Neuronal stem cell (in vitro differentiated cells): ENCODE measurements around the gene LYPLA2.
"Not testable (repeated sequence)": the region's sequence is repeated elsewhere in the genome, so short reads cannot be mapped to it uniquely, and the experiment has no call there.

ENCODE experiments used
- DNase-seq: peaks from one replicate; pipeline ENCODE4 v3.0.0-alpha.2; 2013; ENCODE audit warnings: low spot score
- H2AFZ ChIP-seq: one replicate; pipeline ENCODE4 v1.6.1; 2013; ENCODE audit warnings: mild to moderate bottlenecking, low read length, inconsistent platforms
- H2AK5ac ChIP-seq: 2 replicates; pipeline ENCODE4 v1.6.1; 2013; ENCODE audit warnings: low read depth, mild to moderate bottlenecking, inconsistent platforms, low read length, moderate library complexity, mixed read lengths
- H2BK120ac ChIP-seq: 2 replicates; pipeline ENCODE4 v1.6.1; 2013; ENCODE audit warnings: low read depth, mild to moderate bottlenecking, inconsistent platforms, low read length, moderate library complexity, mixed read lengths
- H2BK12ac ChIP-seq: one replicate; pipeline ENCODE4 v1.6.1; 2013; ENCODE audit warnings: low read length, inconsistent platforms
- H2BK15ac ChIP-seq: 2 replicates; pipeline ENCODE4 v1.6.1; 2013; ENCODE audit warnings: mild to moderate bottlenecking, low read length, inconsistent platforms, mixed read lengths
- H2BK5ac ChIP-seq: one replicate; pipeline ENCODE4 v1.6.1; 2013; ENCODE audit warnings: inconsistent platforms, mild to moderate bottlenecking, low read length, moderate library complexity
- H3K14ac ChIP-seq: one replicate; pipeline ENCODE4 v1.6.1; 2013; ENCODE audit warnings: low read length, inconsistent platforms
- H3K18ac ChIP-seq: 2 replicates; pipeline ENCODE4 v1.6.1; 2013; ENCODE audit warnings: low read length, inconsistent platforms
- H3K23ac ChIP-seq: 2 replicates; pipeline ENCODE4 v1.6.1; 2013; ENCODE audit warnings: low read depth, mild to moderate bottlenecking, mixed read lengths, low read length, inconsistent platforms; ENCODE audit not compliant: poor library complexity
- H3K27ac ChIP-seq: replicated peaks from 3 replicates; pipeline ENCODE4 v1.5.1; 2013; ENCODE audit warnings: low read length, inconsistent platforms
- H3K27me3 ChIP-seq, 3 experiments: 2 replicates each; pipeline ENCODE4 v1.6.1; 2013; ENCODE audit warnings: low read length in 3 of 3, mild to moderate bottlenecking in 2 of 3, inconsistent platforms in 1 of 3, low read depth in 1 of 3, mixed read lengths in 1 of 3, moderate library complexity in 1 of 3; ENCODE audit not compliant: control insufficient read depth in 3 of 3, insufficient read depth in 3 of 3
- H3K36me3 ChIP-seq, 2 donors: replicated peaks in 1 of 2; 2 replicates each; pipeline ENCODE4 v1.6.1; 2013; ENCODE audit warnings: low read length in 2 of 2; ENCODE audit not compliant: control insufficient read depth in 2 of 2, insufficient read depth in 2 of 2
- H3K4ac ChIP-seq: 2 replicates; pipeline ENCODE4 v1.6.1; 2013; ENCODE audit warnings: inconsistent platforms, mild to moderate bottlenecking, low read length, moderate library complexity
- H3K4me1 ChIP-seq, 2 donors: 1 replicate in 1 of 2; 2 replicates in 1 of 2; pipeline ENCODE4 v1.6.1; 2013; ENCODE audit warnings: low read length in 2 of 2, low read depth in 1 of 2; ENCODE audit not compliant: control insufficient read depth in 2 of 2, insufficient read depth in 1 of 2
- H3K4me2 ChIP-seq: one replicate; pipeline ENCODE4 v1.6.1; 2013; ENCODE audit warnings: mild to moderate bottlenecking, low read length, inconsistent platforms; ENCODE audit not compliant: insufficient read depth, poor library complexity, severe bottlenecking
- H3K4me3 ChIP-seq, 2 donors: 2 replicates each; pipeline ENCODE4 v1.5.1; 2013; ENCODE audit warnings: low read length in 2 of 2, mild to moderate bottlenecking in 2 of 2, inconsistent platforms in 1 of 2, moderate library complexity in 1 of 2
- H3K79me1 ChIP-seq: one replicate; pipeline ENCODE4 v1.6.1; 2013; ENCODE audit warnings: low read depth, mild to moderate bottlenecking, inconsistent platforms, low read length, moderate library complexity
- H3K9ac ChIP-seq: one replicate; pipeline ENCODE4 v1.6.1; 2013; ENCODE audit warnings: mild to moderate bottlenecking, low read depth, low read length, inconsistent platforms; ENCODE audit not compliant: poor library complexity
- H3K9me3 ChIP-seq, 2 donors: replicated peaks in 1 of 2; 2 replicates each; pipeline versions ENCODE3 to v1.6.1; 2013; ENCODE audit warnings: low read length in 2 of 2, mild to moderate bottlenecking in 2 of 2, inconsistent platforms in 1 of 2, low read depth in 1 of 2, mixed read lengths in 1 of 2, moderate library complexity in 1 of 2; ENCODE audit not compliant: control insufficient read depth in 2 of 2, insufficient read depth in 1 of 2
- H4K8ac ChIP-seq: one replicate; pipeline ENCODE4 v1.6.1; 2013; ENCODE audit warnings: low read depth, mild to moderate bottlenecking, inconsistent platforms, low read length, moderate library complexity
- H4K91ac ChIP-seq: one replicate; pipeline ENCODE4 v1.6.1; 2013; ENCODE audit warnings: low read length, low read depth, mild to moderate bottlenecking, inconsistent platforms; ENCODE audit not compliant: poor library complexity
- WGBS, 2 donors: extraction: QIAGEN DNeasy Blood & Tissue Kit; methylation state at CpG; one replicate each; pipeline ENCODE4 v1.1.7; 2013; ENCODE audit warnings: missing lambda C conversion rate in 2 of 2, mixed read lengths in 1 of 2; ENCODE audit not compliant: insufficient read length in 2 of 2, insufficient replicate concordance in 1 of 2; ENCODE audit errors: extremely low coverage in 2 of 2; 5-methylcytosine and 5-hydroxymethylcytosine counted together

The LYPLA2 gene

DNA sequence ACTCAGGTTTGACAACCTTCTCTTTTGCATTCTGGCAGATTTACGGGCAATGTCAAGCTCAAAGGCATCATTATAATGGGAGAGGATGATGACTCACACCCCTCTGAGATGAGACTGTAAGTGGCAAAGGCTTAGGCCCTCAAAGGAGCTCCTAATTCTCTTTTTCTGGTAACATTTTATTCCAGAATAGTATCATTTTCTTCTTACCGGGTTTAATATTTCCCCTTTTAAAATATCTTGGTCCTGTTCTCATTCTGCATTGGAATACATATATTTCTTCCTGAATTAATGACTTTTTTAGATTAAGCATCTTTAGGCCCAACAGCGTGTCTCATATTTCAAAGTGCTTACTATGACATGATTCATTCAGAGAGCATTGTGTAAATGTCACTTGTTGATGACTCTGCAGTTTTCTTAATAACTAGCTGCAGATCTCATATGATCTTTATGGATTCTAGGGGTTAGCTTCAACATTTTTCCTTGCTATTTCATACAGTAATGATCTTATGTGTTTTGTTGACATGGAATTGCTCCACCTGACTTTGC lies 11.0 kb upstream of the LYPLA2 start:
- no peak overlapping the region for H3K27ac ChIP-seq
- peaks cover 2% of the 10 kb centered on the region for H3K79me1 ChIP-seq
- DNase-seq, result no peak
- no peaks in the 10 kb centered on the region for H3K27me3 ChIP-seq
- no peak overlapping the region for H3K4me2 ChIP-seq
- no peak overlapping the region for H2BK120ac ChIP-seq
- H3K14ac ChIP-seq, result no peak overlapping the region
- H4K8ac ChIP-seq, result no peak overlapping the region
- WGBS, 2 donors, result no CpG with 5 or more reads among the region's 3 CpGs
- H3K18ac ChIP-seq, result no peak overlapping the region
- H3K36me3 ChIP-seq, result peaks cover 3 to 50% of the 10 kb centered on the region in 2 donors
- no peak overlapping the region for H2BK15ac ChIP-seq
- no peak overlapping the region for H3K4ac ChIP-seq
- H4K91ac ChIP-seq, result no peak overlapping the region
- H2AK5ac ChIP-seq, result no peak overlapping the region
- no peak overlapping the region for H3K23ac ChIP-seq
- no peak overlapping the region for H3K9ac ChIP-seq
- H3K4me3 ChIP-seq, result peak overlapping the region in 1 of 2 donors; percentile 61
- H3K4me1 ChIP-seq, result peaks cover 3 to 12% of the 10 kb centered on the region in 2 donors
- H2BK5ac ChIP-seq, result no peak overlapping the region
- no peaks in the 10 kb centered on the region for H3K9me3 ChIP-seq
- H2AFZ ChIP-seq, result no peak overlapping the region
- H2BK12ac ChIP-seq, result no peak overlapping the region

DNA sequence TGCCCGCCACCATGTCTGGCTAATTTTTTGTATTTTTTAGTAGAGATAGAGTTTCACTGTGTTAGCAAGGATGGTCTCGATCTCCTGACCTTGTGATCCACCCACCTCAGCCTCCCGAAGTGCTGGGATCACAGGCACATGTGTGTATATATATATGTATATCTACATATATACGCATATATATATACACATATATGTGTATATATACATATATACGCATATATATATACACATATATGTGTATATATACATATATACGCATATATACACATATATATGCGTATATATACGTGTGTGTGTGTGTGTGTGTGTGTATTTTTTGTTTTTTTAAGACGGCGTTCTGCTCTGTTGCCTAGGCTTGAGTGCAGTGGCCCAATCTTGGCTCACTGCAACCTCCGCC lies 7.8 kb upstream of the LYPLA2 start:
- H3K23ac ChIP-seq, H4K91ac ChIP-seq, H2AFZ ChIP-seq, H3K9me3 ChIP-seq, H3K14ac ChIP-seq, H3K4me2 ChIP-seq, H3K4me3 ChIP-seq, H3K18ac ChIP-seq, H3K9ac ChIP-seq, H3K27me3 ChIP-seq, H2BK120ac ChIP-seq, H3K79me1 ChIP-seq, H2BK15ac ChIP-seq, H3K4ac ChIP-seq, H2BK5ac ChIP-seq, H2AK5ac ChIP-seq, H3K27ac ChIP-seq, H2BK12ac ChIP-seq, H4K8ac ChIP-seq, DNase-seq: not testable (repeated sequence)
- WGBS, 2 donors, result no CpG with 5 or more reads among the region's 11 CpGs
- Histone ChIP-seq H3K36me3 (peaks cover 14 to 80% of the 10 kb centered on the region in 2 donors), H3K4me1 (peaks cover 0 to 12% of the 10 kb centered on the region in 2 donors)

DNA sequence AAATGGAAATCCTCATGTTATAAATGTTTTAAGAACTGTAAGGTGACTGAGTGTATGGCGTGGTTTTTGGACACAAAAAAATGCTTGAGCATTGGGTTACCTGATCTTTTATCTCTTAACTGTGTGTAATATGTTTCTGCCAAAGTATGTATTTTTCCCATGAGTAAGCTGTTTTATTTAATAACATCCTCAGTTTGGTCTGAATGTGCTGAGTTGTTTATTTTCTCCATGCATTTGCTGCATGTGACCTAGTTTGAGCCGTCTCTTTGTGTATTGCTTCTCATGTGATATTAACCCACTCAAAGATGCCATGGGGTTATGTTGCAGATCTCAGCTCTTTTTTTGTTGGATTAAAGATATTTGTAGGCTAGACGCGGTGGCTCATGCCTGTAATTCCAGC lies 6.1 kb upstream of the LYPLA2 start:
- no peak overlapping the region for H3K14ac ChIP-seq
- H3K4me2 ChIP-seq, result no peak overlapping the region
- no peak overlapping the region for H3K23ac ChIP-seq
- no peaks in the 10 kb centered on the region for H3K27me3 ChIP-seq
- no peak overlapping the region for H2BK12ac ChIP-seq
- WGBS, 2 donors, result no CpG with 5 or more reads among the region's 4 CpGs
- peaks cover 14 to 84% of the 10 kb centered on the region in 2 donors for H3K36me3 ChIP-seq
- H2AFZ ChIP-seq, result no peak overlapping the region
- no peak overlapping the region for H3K9ac ChIP-seq
- H3K27ac ChIP-seq, result no peak overlapping the region
- no peaks in the 10 kb centered on the region for H3K4me1 ChIP-seq
- no peak overlapping the region for H3K18ac ChIP-seq
- H3K9me3 ChIP-seq, result no peaks in the 10 kb centered on the region
- no peak overlapping the region for H2BK120ac ChIP-seq
- H2BK5ac ChIP-seq, result no peak overlapping the region
- H4K91ac ChIP-seq, result no peak overlapping the region
- no peak for DNase-seq
- no peak overlapping the region for H3K4ac ChIP-seq
- H3K79me1 ChIP-seq, result no peaks in the 10 kb centered on the region
- no peak overlapping the region for H4K8ac ChIP-seq
- H2BK15ac ChIP-seq, result no peak overlapping the region
- no peak overlapping the region for H2AK5ac ChIP-seq
- H3K4me3 ChIP-seq, result no peak overlapping the region

DNA sequence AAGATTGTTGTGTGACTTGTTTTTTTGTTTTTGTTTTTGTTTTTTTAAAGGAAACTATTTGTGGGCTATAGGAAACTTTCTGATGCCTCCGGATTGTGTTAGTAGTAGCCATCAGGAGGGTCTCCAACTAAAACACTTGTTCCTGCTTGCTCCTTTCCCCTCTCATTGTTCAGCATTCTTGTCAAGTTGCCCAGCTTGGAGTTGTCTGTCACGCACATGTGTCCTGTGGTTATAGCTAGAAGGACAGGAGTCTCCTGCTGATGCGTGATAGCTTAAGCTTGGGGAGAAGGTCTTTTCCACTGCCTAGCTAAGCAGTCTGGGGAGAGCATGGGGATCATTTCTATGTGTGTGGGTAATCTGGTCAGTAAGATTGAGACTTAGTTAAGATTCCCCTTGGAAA lies 3.2 kb upstream of the LYPLA2 start:
- H2BK5ac ChIP-seq, result no peak overlapping the region
- H3K18ac ChIP-seq, result no peak overlapping the region
- no peak overlapping the region for H3K23ac ChIP-seq
- no peak for DNase-seq
- H4K91ac ChIP-seq, result no peak overlapping the region
- no peak overlapping the region for H2BK12ac ChIP-seq
- no peak overlapping the region for H2BK15ac ChIP-seq
- H3K36me3 ChIP-seq, result peaks cover 12 to 60% of the 10 kb centered on the region in 2 donors
- H3K4me1 ChIP-seq, result peaks cover 5 to 12% of the 10 kb centered on the region in 2 donors
- H3K9ac ChIP-seq, result no peak overlapping the region
- no peaks in the 10 kb centered on the region for H3K9me3 ChIP-seq
- WGBS, 2 donors, result no CpG with 5 or more reads among the region's 3 CpGs
- H3K27ac ChIP-seq, result no peak overlapping the region
- H4K8ac ChIP-seq, result no peak overlapping the region
- no peak overlapping the region for H3K4ac ChIP-seq
- no peak overlapping the region for H3K14ac ChIP-seq
- H2BK120ac ChIP-seq, result no peak overlapping the region
- no peak overlapping the region for H2AFZ ChIP-seq
- H3K27me3 ChIP-seq, result no peaks in the 10 kb centered on the region
- peaks cover 11% of the 10 kb centered on the region for H3K79me1 ChIP-seq
- no peak overlapping the region for H2AK5ac ChIP-seq
- no peak overlapping the region for H3K4me2 ChIP-seq
- H3K4me3 ChIP-seq, result no peak overlapping the region
